Midbrain (tissue), 1 donor: Measurements from ENCODE around the gene AOAH.
"Not testable (repeated sequence)": the region's sequence is repeated elsewhere in the genome, so short reads cannot be mapped to it uniquely, and the experiment has no call there.

Experiments
- DNase-seq: peaks from one replicate; lab custom pipeline; 2025; lab: John Stamatoyannopoulos, UW

The AOAH gene

GRCh38 chr7:36506820-36507219, 217.5 kb downstream of the AOAH start:
- no peak for DNase-seq

GRCh38 chr7:36506130-36506798, 218.0 kb downstream of the AOAH start:
- no peak for DNase-seq

GRCh38 chr7:36504617-36505016, 219.7 kb downstream of the AOAH start:
- not testable (repeated sequence) for DNase-seq

- not testable (repeated sequence) for DNase-seq
Observed at GRCh38 chr7:36504216-36504615, 220.1 kb downstream of the AOAH start.

- DNase-seq = no peak
Observed at GRCh38 chr7:36497775-36498174, 226.5 kb downstream of the AOAH start.

- DNase-seq = not testable (repeated sequence)
Observed at GRCh38 chr7:36497176-36497575, 227.1 kb downstream of the AOAH start.

GRCh38 chr7:36496576-36496975, 227.7 kb downstream of the AOAH start:
- no peak for DNase-seq

GRCh38 chr7:36491317-36491716, 233.0 kb downstream of the AOAH start:
- DNase-seq = no peak

GRCh38 chr7:36490419-36490830, 233.9 kb downstream of the AOAH start:
- no peak for DNase-seq

GRCh38 chr7:36488672-36489071, 235.6 kb downstream of the AOAH start:
- not testable (repeated sequence) for DNase-seq

GRCh38 chr7:36487756-36488336, 236.4 kb downstream of the AOAH start:
- peak; percentile 58 for DNase-seq

GRCh38 chr7:36486336-36486735, 238.0 kb downstream of the AOAH start:
- peak; percentile 4 for DNase-seq

- DNase-seq = no peak
Observed at GRCh38 chr7:36484265-36484664, 240.0 kb downstream of the AOAH start.

- DNase-seq = peak; percentile 70
Observed at GRCh38 chr7:36483853-36484252, 240.4 kb downstream of the AOAH start.

GRCh38 chr7:36478745-36479144, 245.5 kb downstream of the AOAH start:
- DNase-seq = no peak

GRCh38 chr7:36475381-36475780, 248.9 kb downstream of the AOAH start:
- DNase-seq = no peak

- DNase-seq = no peak
Observed at GRCh38 chr7:36475011-36475342, 249.3 kb downstream of the AOAH start.

- no peak for DNase-seq
Observed at GRCh38 chr7:36474283-36475010, 249.8 kb downstream of the AOAH start.

GRCh38 chr7:36473454-36474282, 250.6 kb downstream of the AOAH start:
- DNase-seq = peak; percentile 37

- DNase-seq = no peak
Observed at GRCh38 chr7:36472141-36472729, 252.1 kb downstream of the AOAH start.

- no peak for DNase-seq
Observed at GRCh38 chr7:36469236-36469635, 255.1 kb downstream of the AOAH start.
